ENCODE data around the gene IP6K2. TPM values are rescaled to one million over a fixed set of nuclear protein-coding genes. Genes with fewer than 3 reads are reported as not detected.

IP6K2 gene
- total RNA-seq, 1 donor from 2014 or later: 101 TPM

DNA sequence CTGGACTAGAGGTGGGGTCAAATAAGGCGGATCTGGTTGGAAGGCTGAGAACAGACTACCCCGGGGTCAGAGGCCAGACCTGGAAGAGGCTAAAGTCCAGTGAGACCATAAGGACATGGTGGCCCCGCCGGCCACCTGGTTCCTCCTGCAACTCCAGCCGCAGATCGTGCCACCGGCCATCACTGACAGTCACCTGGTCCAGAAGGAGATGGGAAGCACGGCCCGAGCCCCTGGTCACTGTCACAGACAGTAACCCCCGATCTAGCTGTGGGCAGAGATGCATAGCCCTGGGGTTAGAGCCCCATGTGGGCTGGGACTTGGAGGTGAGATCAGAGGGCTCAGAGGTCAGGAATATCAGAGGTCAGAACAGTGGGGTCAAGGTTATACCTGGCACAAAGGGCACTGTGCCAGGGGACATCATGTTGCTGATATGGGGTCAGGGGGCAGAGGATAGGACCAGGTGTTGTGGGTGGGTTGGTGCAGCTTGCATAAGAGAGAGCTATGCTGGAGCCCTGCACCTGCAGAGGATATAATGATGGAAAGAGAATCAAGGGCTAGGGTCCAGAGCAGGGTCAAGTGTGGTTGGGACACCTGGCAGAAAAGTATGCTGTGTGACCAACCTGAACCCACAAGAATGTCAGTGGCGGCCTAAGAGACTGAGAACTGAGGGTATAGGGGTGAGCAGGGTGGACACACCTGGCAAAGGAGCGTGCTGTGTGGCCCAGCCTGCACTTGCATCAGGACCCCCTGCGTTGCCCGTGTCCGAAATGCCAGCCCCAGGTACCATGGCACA lies 63.9 kb downstream of the IP6K2 start:
- no peak for TF ChIP-seq CTCF (IDR thresholded peaks at IDR 0.05)
- Histone ChIP-seq H3K9me3 (no peaks in the 10 kb centered on the region), H3K27ac (no peak overlapping the region), H3K4me1 (peaks cover 5 to 17% of the 10 kb centered on the region in 2 donors), H3K36me3 (no peaks in the 10 kb centered on the region), H3K4me3 (no peak overlapping the region), H3K27me3 (no peaks in the 10 kb centered on the region)
- intact Hi-C loops (cut with DNase I): no loop called here
- no peak for DNase-seq (ENCODE audit: low spot score in 2 of 2)

DNA sequence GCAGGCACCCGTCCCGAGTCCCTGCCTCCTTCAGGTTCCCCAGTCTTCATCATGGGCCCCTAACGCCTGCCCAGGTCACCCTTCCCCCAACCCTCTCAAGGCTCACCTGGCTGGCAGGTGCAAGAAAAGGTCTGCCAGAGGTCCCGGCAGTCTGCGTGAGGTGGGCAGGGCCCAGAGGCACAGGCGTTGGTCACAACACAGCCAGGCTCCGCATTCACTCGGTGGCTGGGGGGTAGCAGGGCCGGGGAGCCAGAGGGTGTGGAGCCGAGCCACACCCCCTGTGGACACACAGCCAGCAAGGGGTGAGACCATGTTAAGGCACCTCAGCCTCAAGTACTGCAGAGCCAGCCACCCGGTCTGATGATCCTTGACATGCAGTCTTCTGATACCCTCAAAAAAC lies 65.2 kb downstream of the IP6K2 start:
- Histone ChIP-seq H3K27ac (no peak overlapping the region), H3K9me3 (no peaks in the 10 kb centered on the region), H3K27me3 (no peaks in the 10 kb centered on the region), H3K4me1 (peaks cover 5 to 15% of the 10 kb centered on the region in 2 donors), H3K4me3 (no peak overlapping the region), H3K36me3 (no peaks in the 10 kb centered on the region)
- no peak for DNase-seq (ENCODE audit: low spot score in 2 of 2)
- intact Hi-C loops (cut with DNase I): no loop called here
- TF ChIP-seq CTCF (IDR thresholded peaks at IDR 0.05): no peak

- TF ChIP-seq CTCF (IDR thresholded peaks at IDR 0.05): no peak
- H3K4me3 ChIP-seq: no peak overlapping the region
- H3K9me3 ChIP-seq: no peaks in the 10 kb centered on the region
- H3K36me3 ChIP-seq: no peaks in the 10 kb centered on the region
- no peaks in the 10 kb centered on the region for H3K27me3 ChIP-seq
- no peak for DNase-seq (ENCODE audit: low spot score in 2 of 2)
- no peak overlapping the region for H3K27ac ChIP-seq
- intact Hi-C loops (cut with DNase I): no loop called here
- H3K4me1 ChIP-seq: peaks cover 4 to 5% of the 10 kb centered on the region in 2 donors
Measured at GRCh38 chr3:48650723-48651122, 66.3 kb downstream of the IP6K2 start.

- Histone ChIP-seq H3K36me3 (no peaks in the 10 kb centered on the region), H3K27me3 (no peaks in the 10 kb centered on the region), H3K4me1 (no peaks in the 10 kb centered on the region), H3K9me3 (no peaks in the 10 kb centered on the region), H3K4me3 (no peak overlapping the region), H3K27ac (no peak overlapping the region)
- TF ChIP-seq CTCF (IDR thresholded peaks at IDR 0.05): no peak
- no peak for DNase-seq (ENCODE audit: low spot score in 2 of 2)
- intact Hi-C loops (cut with DNase I): no loop called here
Measured at GRCh38 chr3:48648188-48648850, 68.7 kb downstream of the IP6K2 start.

- no peaks in the 10 kb centered on the region for H3K9me3 ChIP-seq
- DNase-seq (ENCODE audit: low spot score in 2 of 2): no peak
- H3K36me3 ChIP-seq: no peaks in the 10 kb centered on the region
- H3K4me3 ChIP-seq: no peak overlapping the region
- no peaks in the 10 kb centered on the region for H3K27me3 ChIP-seq
- H3K4me1 ChIP-seq: no peaks in the 10 kb centered on the region
- no peak overlapping the region for H3K27ac ChIP-seq
- intact Hi-C loops (cut with DNase I): no loop called here
- TF ChIP-seq CTCF (IDR thresholded peaks at IDR 0.05): no peak
Measured at GRCh38 chr3:48647714-48648113, 69.3 kb downstream of the IP6K2 start.
